Heart left ventricle (tissue), 16 donors: ENCODE measurements around the gene SLC25A22. TPM values are rescaled to one million over a fixed set of nuclear protein-coding genes. Genes with fewer than 3 reads are reported as not detected.

Experiments
- ATAC-seq, 4 donors: fragments of 200-7000 bp; cut with Tn5 transposase; one replicate each; pipeline ENCODE4 v1.9.1; 2020 to 2022; ENCODE audit warnings: moderate library complexity in 4 of 4, mild to moderate bottlenecking in 3 of 4, moderate number of reproducible peaks in 1 of 4
- DNase-seq, 5 donors: peaks; one replicate each; pipeline ENCODE4 v3.0.0-alpha.2; 2020
- H3K27ac ChIP-seq, 12 donors: fragments of 200-600 bp; sonication (generic) in 4 of 12; one replicate each; pipeline versions ENCODE4 v1.5.0 to v1.8.0; 2016 to 2022; ENCODE audit warnings: mild to moderate bottlenecking in 2 of 12
- H3K27me3 ChIP-seq, 9 donors: fragments of 200-600 bp; sonication (generic) in 2 of 9; one replicate each; pipeline versions ENCODE4 v1.5.1 to v1.8.0; 2016 to 2022; ENCODE audit warnings: mild to moderate bottlenecking in 3 of 9
- H3K36me3 ChIP-seq, 9 donors: fragments of 200-600 bp; sonication (generic) in 2 of 9; one replicate each; pipeline versions ENCODE4 v1.5.0 to v1.8.0; 2018 to 2022; ENCODE audit warnings: mild to moderate bottlenecking in 2 of 9
- H3K4me1 ChIP-seq, 12 donors: fragments of 200-600 bp; sonication (generic) in 4 of 12; one replicate each; pipeline versions ENCODE4 v1.5.0 to v1.8.0; 2016 to 2022; ENCODE audit warnings: mild to moderate bottlenecking in 3 of 12
- H3K4me3 ChIP-seq, 12 donors: fragments of 200-600 bp; sonication (generic) in 4 of 12; one replicate each; pipeline versions ENCODE4 v1.5.0 to v1.8.0; 2017 to 2022; ENCODE audit warnings: mild to moderate bottlenecking in 9 of 12, moderate library complexity in 4 of 12
- H3K9me3 ChIP-seq, 12 donors: fragments of 200-600 bp; sonication (generic) in 4 of 12; one replicate each; pipeline versions ENCODE4 v1.5.0 to v1.8.0; 2016 to 2022; ENCODE audit warnings: mild to moderate bottlenecking in 1 of 12
- CTCF ChIP-seq, 12 donors: fragments of 200-600 bp; sonication (generic) in 4 of 12; IDR thresholded peaks; one replicate each; pipeline versions ENCODE4 v1.5.0 to v1.8.0; 2018 to 2022; ENCODE audit warnings: antibody characterized with exemption in 12 of 12, mild to moderate bottlenecking in 5 of 12
- POLR2A ChIP-seq, 2 donors: fragments of 450-650 bp; IDR thresholded peaks; one replicate each; pipeline ENCODE4 v1.6.1; 2017; ENCODE audit warnings: antibody characterized with exemption in 2 of 2, mild to moderate bottlenecking in 2 of 2, moderate library complexity in 2 of 2
- WGBS, 4 donors: extraction: QIAGEN DNeasy Blood & Tissue Kit in 2 of 4; methylation state at CpG; one replicate each; pipeline versions ENCODE4 v1.1.5 to v1.1.7; 2013 to 2018; 5-methylcytosine and 5-hydroxymethylcytosine counted together
- intact Hi-C, 10 donors: fragments of 100-400 bp; cut with DNase I; formaldehyde crosslinking; loops; one replicate each; pipeline versions ENCODE4 v1.11.1 to v1.14.2; 2022
- polyA plus RNA-seq, 2 donors: library from polyadenylated mRNA; stranded (reverse); fragments of 200-250 nt; gene quantifications; one replicate each; pipeline ENCODE4 v1.2.3, GENCODE V29; 2013
- total RNA-seq, 9 donors: library from RNA; depleted of rRNA in 2 of 9; stranded (reverse); fragments of >200 nt in 2 of 9; fragmentation: NEBNext Ultra II Directional in 3 of 9; extraction: Animal tissue kit (Norgen Biotek cat#: 25700) in 3 of 9; gene quantifications; one replicate each; pipeline versions ENCODE4 v1.1.0 to v1.2.4, GENCODE V29; 2016 to 2023
- donor health status: ischemic (EF 13 %, LVEDD 7.1; RV severe dilation, severe dysfunction).
- donor health status: healthy with polysubstance abuse.
- donor health status: DM: no; HTN: yes; CAD: no.
- donor health status: DM: no; HTN: no; CAD: no.
- donor health status: ischemic (EF 25% LVEDD 6.9; RV normal size, moderate dysfunction).
- donor health status: ischemic (EF 25% LVEDD 5.7; RV mildly dilated, moderate dysfunction).
- donor health status: healthy.
- donor health status: DM: yes; HTN: yes; CAD: no.
- donor health status: ischemic (EF 35%, LVEDD 5.7; RV mildly dilated, moderate dysfunction).
- donor health status: nonischemic (EF 11% LVEDD 7.7; RV severe dilation, severe dysfunction).
- donor health status: DM: yes; HTN: yes; CAD: no.
- donor health status: PGD.
- donor health status: ischemic (EF 29% LVEDD 5.4; RV normal size, mild dysfunction).
- donor health status: nonischemic (EF 23%, LVEDD 6.1; RV moderate dilation, normal function).

Gene SLC25A22
- total and polyA plus RNA-seq, 11 donors = 2.1 to 12.8 (median 4.4) TPM

GRCh38 chr11:845872-846495, 47.9 kb upstream of the SLC25A22 start:
- no peak for ATAC-seq
- H3K36me3 ChIP-seq = peaks cover 0 to 4% (median 0%) of the 10 kb centered on the region in 9 donors
- H3K4me3 ChIP-seq = peak overlapping the region in 3 of 12 donors; percentile 1 to 98 (median 92)
- DNase-seq = no peak
- intact Hi-C loops = loop anchor here in 4 of 10 donors (1.0 to 5.0 kb wide), 3 partner anchors 64 to 206 kb away; partner anchors contain the start of gene CHID1 (in 1 of the 4)
- 55 to 83% (median 60%) methylated on average over 1 to 8 of the region's 8 CpGs for WGBS, 4 donors
- TF ChIP-seq CTCF (IDR thresholded peaks at IDR 0.05) = no peak
- TF ChIP-seq POLR2A (IDR thresholded peaks at IDR 0.05) = no peak
- peak overlapping the region in 11 of 12 donors; percentile 86 to 99 (median 95) for H3K27ac ChIP-seq
- peaks cover 0 to 14% (median 0%) of the 10 kb centered on the region in 9 donors for H3K27me3 ChIP-seq
- H3K9me3 ChIP-seq = no peaks in the 10 kb centered on the region
- H3K4me1 ChIP-seq = peaks cover 5 to 75% (median 51%) of the 10 kb centered on the region in 12 donors

- H3K27ac ChIP-seq = peak overlapping the region; percentile 86 to 99 (median 96)
- H3K27me3 ChIP-seq = peaks cover 0 to 14% (median 0%) of the 10 kb centered on the region in 9 donors
- TF ChIP-seq POLR2A (IDR thresholded peaks at IDR 0.05) (peak in 1 of 2 donors; percentile 28), CTCF (IDR thresholded peaks at IDR 0.05) (peak in 4 of 12 donors; percentile 13 to 40 (median 32))
- intact Hi-C loops = loop anchor here in 3 of 10 donors (5.0 kb wide), 2 partner anchors 38 to 207 kb away; partner anchors contain the start of genes PIDD1 (in 1 of the 3) and RPLP2 (in 1 of the 3)
- H3K4me3 ChIP-seq = peak overlapping the region; percentile 78 to 100 (median 93)
- peaks cover 0 to 14% (median 7%) of the 10 kb centered on the region in 9 donors for H3K36me3 ChIP-seq
- WGBS, 4 donors = 18 to 31% (median 22%) methylated on average over 12 to 31 of the region's 31 CpGs
- DNase-seq (peak; percentile 92 to 97 (median 95)), ATAC-seq (peak; percentile 22 to 76 (median 47))
- H3K4me1 ChIP-seq = peaks cover 7 to 75% (median 58%) of the 10 kb centered on the region in 12 donors
- H3K9me3 ChIP-seq = no peaks in the 10 kb centered on the region
These were observed 46.9 kb upstream of the SLC25A22 start for GRCh38 chr11:844693-845644.

GRCh38 chr11:843818-844692, 46.0 kb upstream of the SLC25A22 start:
- intact Hi-C loops = loop anchor here in 1 of 10 donors (5.0 kb wide), 1 partner anchor 37 kb away; the partner anchor contains the start of genes PIDD1 and RPLP2

More at GRCh38 chr11:843818-844692, 46.0 kb upstream of the SLC25A22 start:
- peak in 2 of 12 donors; percentile 11 for TF ChIP-seq CTCF (IDR thresholded peaks at IDR 0.05)
- TF ChIP-seq POLR2A (IDR thresholded peaks at IDR 0.05) = peak in 1 of 2 donors; percentile 42
- Histone ChIP-seq H3K4me3 (peak overlapping the region; percentile 78 to 100 (median 93)), H3K36me3 (peaks cover 0 to 23% (median 16%) of the 10 kb centered on the region in 9 donors), H3K4me1 (peaks cover 7 to 77% (median 56%) of the 10 kb centered on the region in 12 donors), H3K9me3 (no peaks in the 10 kb centered on the region), H3K27me3 (peaks cover 0 to 10% (median 0%) of the 10 kb centered on the region in 9 donors), H3K27ac (peak overlapping the region; percentile 86 to 99 (median 96))
- peak; percentile 92 to 97 (median 95) for DNase-seq
- 0 to 3% (median 1%) methylated on average over 14 to 25 of the region's 25 CpGs for WGBS, 4 donors
- ATAC-seq = peak; percentile 36 to 76 (median 52)
